HG03139 (cell line): Measurements from ENCODE around the gene TBC1D32.
"Not testable (repeated sequence)": the region's sequence is repeated elsewhere in the genome, so short reads cannot be mapped to it uniquely, and the experiment has no call there.

Source experiments
- ATAC-seq: cut with Tn5 transposase; IDR thresholded peaks from one replicate; pipeline ENCODE4 v1.9.1; 2021; ENCODE audit not compliant: unreplicated experiment

The TBC1D32 gene, protein sequence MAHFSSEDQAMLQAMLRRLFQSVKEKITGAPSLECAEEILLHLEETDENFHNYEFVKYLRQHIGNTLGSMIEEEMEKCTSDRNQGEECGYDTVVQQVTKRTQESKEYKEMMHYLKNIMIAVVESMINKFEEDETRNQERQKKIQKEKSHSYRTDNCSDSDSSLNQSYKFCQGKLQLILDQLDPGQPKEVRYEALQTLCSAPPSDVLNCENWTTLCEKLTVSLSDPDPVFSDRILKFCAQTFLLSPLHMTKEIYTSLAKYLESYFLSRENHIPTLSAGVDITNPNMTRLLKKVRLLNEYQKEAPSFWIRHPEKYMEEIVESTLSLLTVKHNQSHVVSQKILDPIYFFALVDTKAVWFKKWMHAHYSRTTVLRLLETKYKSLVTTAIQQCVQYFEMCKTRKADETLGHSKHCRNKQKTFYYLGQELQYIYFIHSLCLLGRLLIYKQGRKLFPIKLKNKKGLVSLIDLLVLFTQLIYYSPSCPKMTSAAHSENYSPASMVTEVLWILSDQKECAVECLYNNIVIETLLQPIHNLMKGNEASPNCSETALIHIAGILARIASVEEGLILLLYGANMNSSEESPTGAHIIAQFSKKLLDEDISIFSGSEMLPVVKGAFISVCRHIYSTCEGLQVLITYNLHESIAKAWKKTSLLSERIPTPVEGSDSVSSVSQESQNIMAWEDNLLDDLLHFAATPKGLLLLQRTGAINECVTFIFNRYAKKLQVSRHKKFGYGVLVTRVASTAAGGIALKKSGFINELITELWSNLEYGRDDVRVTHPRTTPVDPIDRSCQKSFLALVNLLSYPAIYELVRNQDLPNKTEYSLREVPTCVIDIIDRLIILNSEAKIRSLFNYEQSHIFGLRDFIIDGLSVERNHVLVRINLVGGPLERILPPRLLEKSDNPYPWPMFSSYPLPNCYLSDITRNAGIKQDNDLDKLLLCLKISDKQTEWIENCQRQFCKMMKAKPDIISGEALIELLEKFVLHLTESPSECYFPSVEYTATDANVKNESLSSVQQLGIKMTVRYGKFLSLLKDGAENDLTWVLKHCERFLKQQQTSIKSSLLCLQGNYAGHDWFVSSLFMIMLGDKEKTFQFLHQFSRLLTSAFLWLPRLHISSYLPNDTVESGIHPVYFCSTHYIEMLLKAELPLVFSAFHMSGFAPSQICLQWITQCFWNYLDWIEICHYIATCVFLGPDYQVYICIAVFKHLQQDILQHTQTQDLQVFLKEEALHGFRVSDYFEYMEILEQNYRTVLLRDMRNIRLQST

DNA sequence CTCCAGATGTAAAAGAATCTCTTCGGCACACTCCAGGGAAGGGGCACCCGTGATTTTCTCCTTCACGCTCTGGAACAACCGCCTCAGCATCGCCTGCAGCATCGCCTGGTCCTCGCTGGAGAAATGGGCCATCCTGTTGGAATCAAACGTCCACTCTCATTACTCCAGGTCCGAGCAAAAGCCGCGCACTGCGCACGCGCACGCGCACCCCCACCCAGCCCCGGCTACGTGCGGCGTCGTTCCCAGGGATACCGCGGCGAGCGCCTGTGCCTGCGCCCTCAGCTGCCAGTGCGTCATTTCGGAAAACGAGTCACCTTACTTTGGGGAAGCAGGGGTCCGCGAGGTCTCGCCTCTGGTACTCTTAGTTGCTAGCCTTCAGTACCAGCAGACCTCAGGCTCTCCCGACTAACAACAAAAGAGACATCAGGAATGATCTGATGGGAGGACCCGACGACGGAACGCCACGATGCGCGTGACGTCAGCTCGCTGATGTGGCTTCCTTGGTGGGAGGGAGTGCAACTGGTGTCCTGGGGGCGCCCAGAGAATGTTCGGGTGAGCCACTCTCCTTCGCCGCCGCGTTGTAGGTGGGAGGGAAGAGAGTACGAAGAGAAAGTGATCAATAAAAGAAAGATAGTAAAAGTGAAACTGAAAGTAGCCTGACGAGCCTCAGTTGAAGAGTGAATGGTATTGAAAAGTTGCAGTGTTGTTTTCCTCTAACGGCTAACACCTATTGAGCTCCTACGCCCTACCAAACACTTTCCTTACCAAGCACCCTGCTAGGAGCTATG lies at the start of gene TBC1D32:
Gene TBC1D32 (minus strand): TSS at position 182 of the 788 bp plus-strand sequence. CDS start 50 bp downstream, at position 132.
- peak; percentile 93 for ATAC-seq

DNA sequence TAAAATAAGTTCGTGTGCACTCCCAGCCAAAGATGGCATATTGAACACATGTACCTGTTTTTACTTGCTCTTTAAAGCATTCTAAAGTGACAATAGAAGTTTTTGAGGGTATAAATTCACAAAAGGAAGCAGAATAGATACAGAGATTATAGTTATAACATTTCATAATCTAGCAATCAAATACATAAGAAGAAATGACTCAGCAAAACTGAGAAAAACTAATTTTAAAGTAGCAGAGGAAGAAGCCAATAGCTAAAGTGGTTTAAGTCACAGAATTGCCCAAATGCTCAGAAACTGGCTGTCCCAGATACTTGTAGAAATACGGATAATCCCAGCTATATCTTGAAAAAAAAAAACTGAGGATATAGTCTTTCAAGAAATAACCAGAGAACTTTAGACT lies 49.2 kb upstream of the TBC1D32 start:
- no peak for ATAC-seq

DNA sequence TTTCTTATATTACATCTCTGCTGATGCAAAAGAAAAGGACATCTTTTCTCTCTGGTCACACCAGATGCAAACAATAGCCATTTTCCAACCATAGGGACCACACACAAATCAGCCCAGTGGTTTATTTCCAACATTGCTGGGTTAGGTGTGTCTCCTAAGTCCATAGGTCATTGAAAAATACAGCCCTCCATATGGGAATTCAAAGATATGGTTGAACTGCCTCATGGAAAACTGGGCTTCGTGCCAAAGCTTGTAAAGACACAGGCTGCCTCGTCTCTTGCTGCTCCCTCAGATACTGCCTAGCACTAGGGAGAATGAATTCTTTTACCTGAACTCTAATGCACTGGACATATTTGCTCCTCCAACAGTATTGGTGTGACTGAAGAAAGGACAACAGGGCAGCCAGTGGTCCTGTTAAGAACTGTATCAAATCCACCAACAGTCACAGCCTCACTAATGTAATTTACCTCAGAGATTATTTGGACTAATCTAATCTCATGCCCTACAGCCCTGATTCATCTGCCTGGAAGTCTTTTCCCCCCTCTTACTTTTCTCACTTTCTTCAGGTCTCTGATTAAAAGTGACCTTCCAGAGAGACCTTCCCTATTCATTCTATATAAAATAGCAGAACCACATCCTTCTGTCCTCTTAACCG lies 48.3 kb upstream of the TBC1D32 start:
- no peak for ATAC-seq

DNA sequence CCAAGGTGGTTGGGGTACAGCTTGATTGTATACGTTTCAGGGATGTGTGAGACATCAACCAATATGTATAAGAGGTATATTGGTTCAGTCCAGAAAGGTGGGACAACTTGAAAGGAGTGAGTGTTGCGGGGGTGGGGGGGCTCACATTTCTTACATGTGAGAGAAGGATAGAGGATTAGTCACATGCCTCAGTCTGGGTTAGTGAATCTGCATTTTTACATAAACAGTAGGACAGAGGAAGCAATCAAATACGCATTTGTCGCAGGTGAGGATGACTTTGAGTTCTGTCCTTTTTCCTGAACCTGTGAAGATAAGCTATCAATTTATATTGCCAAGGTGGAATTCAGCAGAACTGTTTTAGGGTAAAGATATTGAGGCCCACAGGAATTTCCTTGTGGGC lies 42.1 kb upstream of the TBC1D32 start:
- ATAC-seq, result no peak

DNA sequence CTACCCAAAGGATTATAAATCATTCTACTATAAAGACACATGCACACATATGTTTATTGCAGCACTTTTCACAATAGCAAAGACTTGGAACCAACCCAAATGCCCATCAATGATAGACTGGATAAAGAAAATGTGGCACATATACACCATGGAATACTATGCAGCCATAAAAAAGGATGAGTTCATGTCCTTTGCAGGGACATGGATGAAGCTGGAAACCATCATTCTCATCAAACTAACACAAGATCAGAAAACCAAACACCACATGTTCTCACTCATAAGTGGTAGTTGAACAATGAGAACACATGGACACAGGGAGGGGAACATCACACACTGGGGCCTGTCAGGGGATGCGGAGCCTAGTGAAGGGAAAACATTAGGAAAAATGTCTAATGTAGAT lies 39.9 kb upstream of the TBC1D32 start:
- not testable (repeated sequence) for ATAC-seq

DNA sequence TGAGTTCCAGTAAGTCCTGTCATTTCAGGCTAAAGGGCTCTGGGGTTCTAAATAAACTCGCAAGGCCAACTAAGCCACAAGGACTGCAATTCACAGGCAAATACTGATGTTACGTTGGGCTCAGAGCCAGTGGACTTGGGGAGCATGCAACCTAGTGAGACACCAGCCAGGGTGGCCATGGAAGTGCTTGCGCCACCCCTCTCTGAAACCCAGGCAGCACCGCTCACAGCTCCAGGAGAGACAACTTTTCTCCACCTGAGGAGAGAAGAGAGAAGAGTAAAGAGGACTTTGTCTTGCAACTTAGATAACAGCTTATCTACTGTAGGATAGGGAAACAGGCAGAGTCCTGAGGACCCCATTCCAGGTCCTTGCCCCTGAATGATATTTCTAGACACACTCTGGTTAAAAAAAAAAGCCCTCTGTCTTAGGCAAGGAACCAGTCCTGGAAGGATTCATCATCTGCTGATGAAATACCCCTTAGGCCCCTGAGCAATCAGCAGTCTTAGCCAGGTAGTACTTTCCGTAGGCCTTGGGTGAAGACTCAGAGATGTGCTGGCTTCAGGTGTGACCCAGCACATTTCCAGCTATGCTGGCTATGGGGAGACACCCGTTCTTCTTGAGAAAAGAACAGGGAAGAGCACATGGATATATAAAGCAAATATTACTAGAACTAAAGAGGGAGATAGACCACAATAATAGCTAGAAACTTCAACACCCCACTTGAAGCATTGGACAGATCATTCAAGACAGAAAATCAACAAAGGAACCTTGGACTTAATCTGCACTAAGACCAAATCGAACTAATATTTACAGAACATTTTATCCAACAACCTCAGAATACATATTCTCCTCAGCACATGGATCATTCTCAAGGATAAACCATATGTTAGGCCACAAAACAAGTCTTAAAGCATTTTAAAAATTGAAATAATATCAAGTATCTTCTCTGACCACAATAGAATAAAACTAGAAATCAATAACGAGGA lies 31.5 kb upstream of the TBC1D32 start:
- no peak for ATAC-seq

DNA sequence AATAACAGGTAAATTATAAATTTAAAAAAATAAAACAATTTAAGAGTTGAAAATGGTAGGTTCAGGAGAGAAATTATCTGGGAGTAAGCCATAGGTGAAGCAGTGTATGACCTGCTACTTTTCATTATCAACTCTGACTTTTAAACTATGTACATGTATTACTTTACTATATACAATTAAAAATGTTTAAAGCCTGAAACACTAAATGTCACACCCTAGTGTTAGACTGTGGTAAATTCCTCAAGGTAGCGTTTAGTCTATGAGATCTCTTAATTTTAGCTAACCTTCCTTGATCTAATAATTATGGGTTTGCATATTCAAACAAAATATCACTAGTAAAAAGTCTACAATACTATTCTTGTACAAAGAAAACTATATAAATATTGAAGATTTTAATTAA lies 22.3 kb upstream of the TBC1D32 start:
- ATAC-seq, result no peak

DNA sequence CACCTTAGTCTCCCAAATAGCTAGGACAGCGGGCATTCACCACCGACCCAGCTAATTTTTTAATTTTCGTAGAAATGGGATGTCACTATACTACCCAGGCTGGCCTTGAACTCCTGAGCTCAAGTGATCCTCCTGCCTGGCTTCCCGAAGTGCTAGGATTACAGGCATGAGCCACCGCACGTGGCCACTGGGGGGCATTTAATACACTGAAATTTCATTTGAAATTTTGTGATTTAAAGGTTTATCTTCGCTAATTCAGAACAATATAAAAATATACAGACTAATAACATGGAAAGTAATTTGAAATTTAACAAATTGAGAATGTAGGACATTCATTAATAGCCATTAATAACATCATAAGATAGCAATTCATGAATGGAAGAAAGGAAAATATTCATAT lies 20.5 kb upstream of the TBC1D32 start:
- ATAC-seq, result no peak

DNA sequence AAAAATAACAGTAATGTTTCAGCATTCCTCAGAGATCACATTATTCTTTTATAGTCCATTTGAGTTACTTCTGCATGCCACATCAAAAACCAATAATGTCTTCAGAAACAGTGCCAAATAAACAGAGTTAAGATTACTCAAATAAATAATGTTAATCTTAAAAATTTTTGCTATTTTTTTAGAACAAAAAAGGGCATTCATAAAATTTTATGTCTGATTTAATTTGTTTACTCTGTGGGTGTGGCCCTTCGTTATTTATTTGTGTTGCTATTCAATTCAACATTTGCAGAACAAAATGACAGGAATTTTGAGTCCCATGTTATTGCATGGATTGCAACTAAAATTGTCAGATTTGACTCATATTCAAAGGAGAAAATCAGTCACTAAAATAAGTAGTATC lies 18.7 kb upstream of the TBC1D32 start:
- no peak for ATAC-seq

DNA sequence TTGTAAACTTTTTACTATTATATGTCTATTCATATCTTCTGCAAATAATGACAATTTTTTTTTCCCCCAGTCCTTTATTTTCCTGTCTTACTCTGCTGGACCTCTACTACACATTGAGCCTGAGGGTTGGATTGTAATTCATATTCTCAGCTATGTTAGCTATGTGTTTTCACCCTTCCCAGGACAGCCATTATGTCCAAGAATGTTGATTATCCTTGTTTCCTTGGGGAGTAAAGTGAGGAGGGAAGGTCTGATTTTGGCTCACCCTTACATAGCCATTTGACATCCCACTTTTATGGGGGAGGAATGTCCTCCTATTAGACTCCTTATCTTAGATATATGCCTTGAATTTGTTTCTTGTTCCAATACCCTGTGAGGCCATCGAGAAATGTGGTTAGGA lies 17.6 kb upstream of the TBC1D32 start:
- no peak for ATAC-seq

DNA sequence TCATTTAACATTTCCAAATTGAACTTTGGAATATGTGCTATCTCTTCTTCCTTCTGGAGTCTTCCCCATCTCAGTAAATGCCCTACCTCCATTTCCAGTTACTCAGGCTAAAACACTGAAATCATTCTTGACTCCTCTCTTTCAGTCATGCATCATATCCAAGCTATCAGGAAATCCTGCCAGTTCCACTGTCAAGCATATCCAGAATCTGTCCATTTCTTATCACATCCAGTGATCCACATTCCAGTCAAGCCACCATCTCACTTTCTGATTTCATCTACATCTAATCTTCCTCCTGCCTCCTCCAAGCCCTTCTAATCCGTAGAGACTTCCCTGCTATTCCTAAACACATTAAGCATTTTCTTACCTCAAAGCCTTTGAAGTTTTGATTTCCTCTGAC lies 15.3 kb upstream of the TBC1D32 start:
- no peak for ATAC-seq

DNA sequence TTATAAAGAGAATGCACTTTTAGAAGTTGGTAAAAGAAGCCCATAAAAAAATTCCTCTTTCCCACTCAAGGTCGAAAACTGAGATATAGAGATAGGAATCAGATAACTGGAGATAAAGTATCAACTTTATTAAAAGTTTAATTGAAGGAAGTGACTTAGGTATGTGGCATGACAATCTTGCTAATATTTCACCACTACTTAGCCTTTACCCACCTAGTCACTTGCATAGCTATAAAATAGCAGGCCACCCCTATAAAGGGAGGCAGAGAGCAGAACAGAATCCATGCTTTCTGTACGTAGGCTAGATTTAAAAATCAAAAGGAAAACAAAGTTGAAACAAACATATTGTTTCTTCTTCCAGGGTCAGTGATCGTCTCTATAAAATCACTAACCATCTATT lies 13.2 kb upstream of the TBC1D32 start:
- ATAC-seq, result no peak

DNA sequence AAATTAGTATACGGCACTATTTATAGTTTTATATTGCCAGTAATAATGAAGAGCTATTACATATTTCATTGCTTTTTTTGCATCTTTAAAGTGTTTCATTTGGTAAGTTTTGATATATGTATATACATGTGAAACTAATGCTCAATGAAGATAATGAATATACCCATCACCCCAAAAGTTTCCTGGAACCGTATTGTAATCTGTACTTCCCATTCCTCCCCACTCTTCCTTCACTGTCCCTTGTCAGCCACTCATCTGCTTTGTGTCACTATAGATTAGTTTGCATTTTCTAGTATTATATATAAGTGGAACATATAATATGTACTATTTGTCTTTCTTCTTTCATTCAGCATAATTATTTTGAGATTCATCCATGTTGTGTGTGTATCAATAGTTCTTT lies 10.3 kb upstream of the TBC1D32 start:
- ATAC-seq, result no peak

DNA sequence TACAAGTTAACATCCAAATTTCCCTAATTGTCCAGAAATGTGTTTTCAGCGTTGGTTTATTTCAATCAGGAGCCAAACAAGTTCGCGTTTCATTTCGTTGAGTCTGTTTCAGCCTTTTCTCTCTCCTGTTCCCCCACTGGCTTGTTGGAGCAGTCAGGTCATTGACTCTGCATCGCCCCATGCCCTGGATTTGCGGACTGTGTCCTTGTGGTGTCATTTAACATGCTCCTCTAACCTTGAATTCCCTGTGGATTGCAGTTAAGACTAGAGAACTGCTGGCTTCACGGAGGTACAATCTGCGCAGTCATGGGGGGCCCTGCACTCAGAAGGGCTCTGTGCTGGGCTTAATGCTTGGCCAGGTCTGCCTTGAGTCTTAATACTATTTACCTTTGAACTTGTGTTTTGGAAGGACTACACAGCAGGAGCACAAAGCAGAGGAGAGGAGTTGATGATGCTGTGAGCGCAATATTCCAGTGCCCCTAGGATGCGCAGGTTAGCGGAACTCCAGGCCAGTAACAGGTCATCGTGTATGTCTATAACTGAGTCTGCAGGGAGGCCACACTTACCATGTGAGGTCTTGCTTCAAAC lies 5.5 kb upstream of the TBC1D32 start:
- no peak for ATAC-seq

DNA sequence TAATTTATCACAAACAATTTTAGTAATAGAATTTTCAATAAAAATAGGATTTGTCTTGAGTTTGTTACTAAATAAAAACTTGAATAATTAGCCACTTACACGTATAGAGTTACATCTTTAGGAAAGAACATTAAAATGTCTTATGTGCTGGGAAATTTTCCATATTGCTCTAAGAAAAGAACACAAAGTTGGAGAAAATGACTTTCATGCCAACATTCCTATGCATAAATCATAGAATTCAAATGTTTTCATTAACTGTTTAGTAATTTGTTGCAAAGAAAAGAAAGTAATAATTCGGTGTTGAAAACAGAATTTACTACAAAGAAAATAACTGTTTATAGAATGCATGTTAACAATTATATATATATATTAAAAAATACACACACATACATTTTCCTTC lies 4.7 kb upstream of the TBC1D32 start:
- ATAC-seq, result no peak

DNA sequence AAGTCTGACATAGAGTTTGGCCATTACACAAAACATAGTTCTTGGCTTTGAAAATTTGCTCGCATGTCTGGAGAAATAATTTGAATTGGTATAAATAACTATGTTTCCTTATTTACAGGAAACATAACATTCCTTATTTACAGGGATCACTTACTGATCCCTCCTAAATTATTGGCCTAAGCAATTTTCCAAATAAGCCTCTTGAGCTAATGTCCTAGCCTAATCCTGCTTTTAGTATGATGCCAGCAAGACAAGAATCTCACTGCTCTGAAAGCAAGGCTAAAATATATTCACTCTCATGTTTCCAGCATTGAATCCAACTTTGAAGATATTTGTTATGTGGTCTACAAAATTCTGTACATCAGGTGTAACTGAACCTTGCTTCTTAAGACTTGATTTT lies 4.1 kb upstream of the TBC1D32 start:
- no peak for ATAC-seq

DNA sequence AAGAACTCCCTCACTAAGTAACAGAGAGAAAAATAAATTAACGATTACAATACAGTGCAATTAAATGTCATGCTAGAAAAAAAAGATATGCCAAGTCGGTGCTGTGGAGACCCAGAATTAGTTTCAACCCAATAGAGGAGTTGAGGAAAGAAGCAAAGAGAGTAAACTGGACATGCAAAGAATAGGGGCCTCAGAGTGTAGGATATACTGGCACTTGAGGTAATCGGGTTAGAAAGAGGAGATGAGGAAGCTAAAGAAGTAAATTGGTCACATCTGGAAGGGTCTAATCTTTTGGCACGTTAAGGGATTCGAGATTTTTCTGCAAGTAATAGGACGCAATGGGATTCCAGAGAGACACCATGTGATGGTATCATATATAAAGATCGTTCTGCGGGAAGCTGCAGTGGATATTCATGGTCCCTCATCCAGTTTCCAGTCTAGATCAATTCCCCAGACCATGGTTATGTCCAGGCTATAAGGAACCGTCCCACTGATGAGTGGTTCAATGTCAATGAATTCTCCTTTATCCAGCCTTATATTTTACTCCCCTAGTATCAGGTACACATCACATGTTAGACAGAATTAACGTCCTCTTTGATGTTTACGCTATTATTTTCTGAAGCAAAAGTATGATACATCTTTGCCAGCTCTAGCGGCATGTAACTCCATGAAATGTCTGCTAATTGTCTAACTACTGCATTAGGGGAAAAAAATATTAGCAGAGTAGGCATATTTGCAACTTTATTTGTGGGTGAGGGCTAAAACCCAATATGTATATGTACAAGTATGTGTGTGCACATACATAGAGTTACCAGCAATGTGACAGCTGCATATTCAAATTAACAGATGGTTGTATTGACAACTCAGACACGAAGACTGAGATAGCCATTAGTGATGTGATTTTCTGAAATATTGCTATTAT lies 1.1 kb upstream of the TBC1D32 start:
- no peak for ATAC-seq
